Measurements from ENCODE around the gene HAGH. TPM values are rescaled to one million over a fixed set of nuclear protein-coding genes. Genes with fewer than 3 reads are reported as not detected.

Gene HAGH
- total RNA-seq, 1 experiment from 2014 or later, result 28.2 TPM

DNA sequence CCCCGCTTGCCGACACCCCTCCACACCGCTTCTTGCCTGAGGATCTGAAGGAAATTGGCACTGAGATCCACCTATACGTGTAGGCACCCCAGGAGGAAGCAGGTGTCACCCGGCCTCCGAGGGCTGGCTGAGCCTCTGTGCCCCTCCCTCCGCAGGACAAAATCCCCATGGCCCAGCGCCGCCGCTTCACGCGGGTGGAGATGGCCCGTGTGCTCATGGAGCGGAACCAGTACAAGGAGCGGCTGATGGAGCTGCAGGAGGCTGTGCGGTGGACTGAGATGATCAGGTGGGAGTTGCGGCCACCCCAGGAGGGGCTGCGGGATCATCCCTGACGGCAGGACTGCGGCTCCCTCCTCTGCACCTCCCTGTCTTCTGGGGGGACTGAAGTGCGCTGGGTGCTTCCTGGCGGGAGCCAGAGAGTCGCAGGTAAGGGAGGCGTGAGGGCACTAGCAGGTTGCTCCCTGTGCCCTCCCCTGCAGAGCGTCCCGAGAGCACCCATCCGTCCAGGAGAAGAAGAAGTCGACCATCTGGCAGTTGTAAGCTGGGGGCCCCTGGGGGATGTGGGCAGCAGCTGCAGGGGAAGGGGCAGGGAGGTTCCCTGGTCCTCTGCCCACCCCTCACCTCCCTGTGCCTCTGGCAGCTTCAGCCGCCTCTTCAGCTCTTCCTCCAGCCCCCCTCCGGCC, 64.3 kb downstream of the HAGH start:
- no peak for DNase-seq (ENCODE audit: low read depth)

DNA sequence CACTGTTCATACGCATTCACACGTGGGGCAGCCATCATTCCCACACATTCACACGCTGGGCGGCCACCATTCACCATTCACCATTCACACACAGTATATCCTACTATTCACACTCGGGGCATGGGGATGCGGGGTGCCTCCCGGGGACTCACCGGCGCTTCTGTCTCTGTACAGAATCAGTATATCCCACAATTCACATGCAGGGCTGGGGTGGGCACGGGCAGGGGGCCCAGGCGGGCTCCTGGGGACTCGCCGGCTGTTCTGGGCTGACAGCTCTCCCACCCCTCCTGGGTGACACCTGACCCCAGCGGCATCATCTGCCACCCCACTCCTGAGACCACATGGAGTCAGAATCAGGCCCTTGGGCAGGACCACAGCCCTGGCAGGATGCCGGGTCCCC, 64.9 kb downstream of the HAGH start:
- no peak for DNase-seq (ENCODE audit: low read depth)

DNA sequence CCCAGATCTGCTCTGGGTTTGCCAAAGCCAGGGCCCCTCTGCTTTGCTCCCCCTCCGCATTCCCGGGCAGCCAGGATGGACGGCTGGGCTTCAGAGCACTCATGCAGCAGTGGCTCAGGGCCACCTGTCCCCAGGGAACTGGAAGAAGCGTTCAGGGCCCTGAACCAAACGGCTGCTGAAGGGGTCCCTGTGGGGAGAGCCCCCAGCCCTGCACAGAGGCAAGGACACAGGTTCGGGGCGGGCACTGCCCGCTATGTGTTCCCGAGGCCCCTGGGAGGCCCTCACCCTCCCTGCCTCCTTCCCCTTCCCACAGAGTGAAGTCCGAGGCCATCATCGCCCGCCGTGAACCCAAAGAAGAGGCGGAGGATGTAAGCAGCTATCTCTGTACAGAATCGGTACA, 65.7 kb downstream of the HAGH start:
- DNase-seq (ENCODE audit: low read depth), result no peak

DNA sequence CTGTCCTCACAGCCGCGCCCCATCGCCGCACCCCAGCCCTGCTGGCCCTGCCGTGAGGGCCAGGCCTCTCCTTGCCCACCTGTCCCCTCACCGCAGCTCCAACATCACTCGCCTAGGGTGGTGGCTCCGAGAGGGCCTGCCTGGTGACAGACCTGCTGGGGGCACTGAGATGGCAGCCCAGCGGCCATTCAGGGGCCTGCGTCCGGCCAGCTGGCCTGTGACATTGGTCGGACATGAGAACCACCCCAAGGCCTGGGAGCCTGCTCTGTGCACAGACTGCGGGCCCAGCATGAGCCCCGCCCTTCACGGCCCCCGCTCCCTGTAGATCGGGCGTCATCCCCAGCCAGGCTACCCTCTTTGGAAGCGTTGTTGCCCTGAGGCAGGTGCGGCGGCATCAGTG, 67.1 kb downstream of the HAGH start:
- no peak for DNase-seq (ENCODE audit: low read depth)

DNA sequence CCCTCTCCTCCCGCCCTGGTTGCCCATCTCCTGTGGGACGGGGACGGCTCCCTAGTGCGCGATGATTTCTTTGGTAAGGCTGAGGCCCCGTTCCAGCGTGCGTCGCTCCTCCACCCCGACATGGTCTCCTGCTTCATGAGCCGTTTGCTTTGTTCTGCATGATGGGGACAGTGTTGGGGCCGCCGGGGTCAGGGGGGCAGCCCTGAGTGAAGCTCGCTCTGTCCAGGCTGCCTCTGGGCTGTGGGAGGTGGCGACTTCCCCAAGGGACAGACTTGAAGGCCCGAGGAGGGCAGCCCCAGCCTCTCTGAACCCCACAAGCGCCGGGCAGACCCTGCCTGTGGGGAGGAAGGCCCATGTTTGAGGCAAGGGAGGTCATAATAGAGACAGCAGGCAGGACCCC, 67.7 kb downstream of the HAGH start:
- DNase-seq (ENCODE audit: low read depth), result no peak

DNA sequence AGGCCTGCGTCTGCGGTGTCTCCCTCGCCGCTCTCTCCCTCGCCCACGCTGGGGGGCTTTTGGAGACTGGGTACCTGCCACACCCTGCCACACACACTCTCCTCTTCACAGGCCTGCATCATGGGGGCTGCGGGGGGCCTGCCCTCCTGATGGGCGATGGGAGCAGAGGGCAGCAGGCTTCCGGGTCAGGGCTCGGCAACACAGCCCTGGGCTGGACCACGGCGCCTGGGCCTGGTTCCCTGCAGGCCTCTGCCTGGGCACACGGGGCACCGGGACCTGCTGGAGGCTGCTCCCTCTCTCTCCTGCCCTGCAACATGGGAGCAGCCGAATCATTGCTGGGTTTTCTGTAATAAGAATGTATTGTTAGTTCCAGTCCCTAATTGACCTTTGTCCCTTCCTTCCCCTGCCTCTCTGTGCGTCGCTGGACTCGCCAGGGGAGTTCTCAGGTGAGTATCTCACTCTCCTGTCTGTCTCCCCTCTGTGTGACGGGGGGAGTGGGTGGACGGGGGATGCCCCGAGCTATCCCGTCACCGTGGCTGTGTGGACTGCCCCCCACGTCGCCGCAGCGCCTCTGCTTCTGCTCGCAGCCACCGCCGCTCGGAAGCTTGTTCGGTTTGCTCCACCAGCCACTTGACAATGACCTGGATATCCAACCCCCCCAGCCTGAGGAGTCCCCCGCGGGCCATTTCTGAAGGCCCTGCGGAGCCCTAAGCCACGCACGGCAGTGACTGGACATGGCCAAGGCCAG, 68.7 kb downstream of the HAGH start:
- DNase-seq (ENCODE audit: low read depth), result no peak

Other genes starting within 250 kb of the HAGH start
- gene IFT140, start 214.8 kb downstream of the HAGH start, total RNA-seq (2014; rRNA removed; shearing (Covaris generic)), result 7.8 and 9.8 TPM in 2 replicates
- 5.8 and 10.8 TPM in 2 replicates for gene CRAMP1, start 214.5 kb downstream of the HAGH start, total RNA-seq (2014; rRNA removed; shearing (Covaris generic))
- gene JPT2, start 148.5 kb downstream of the HAGH start, total RNA-seq (2014; rRNA removed; shearing (Covaris generic)), result 75.4 and 121 TPM in 2 replicates
- 8.9 and 17.5 TPM in 2 replicates for gene MAPK8IP3, start 120.6 kb downstream of the HAGH start, total RNA-seq (2014; rRNA removed; shearing (Covaris generic))
- 16.5 and 28.0 TPM in 2 replicates for gene NME3, start 55.3 kb downstream of the HAGH start, total RNA-seq (2014; rRNA removed; shearing (Covaris generic))
- 8.6 and 10.1 TPM in 2 replicates for gene EME2, start 54.0 kb downstream of the HAGH start, total RNA-seq (2014; rRNA removed; shearing (Covaris generic))
- 153 and 201 TPM in 2 replicates for gene MRPS34, start 53.7 kb downstream of the HAGH start, total RNA-seq (2014; rRNA removed; shearing (Covaris generic))
- gene SPSB3, start 44.3 kb downstream of the HAGH start, total RNA-seq (2014; rRNA removed; shearing (Covaris generic)), result 20.2 and 21.7 TPM in 2 replicates
- 75.7 and 97.2 TPM in 2 replicates for gene NUBP2, start 43.9 kb downstream of the HAGH start, total RNA-seq (2014; rRNA removed; shearing (Covaris generic))
- not detected in 2 replicates for gene IGFALS, start 33.1 kb downstream of the HAGH start, total RNA-seq (2014; rRNA removed; shearing (Covaris generic))
- gene FAHD1, start 381 bp upstream of the HAGH start, total RNA-seq (2014; rRNA removed; shearing (Covaris generic)), result 26.6 and 50.7 TPM in 2 replicates
- not detected in 2 replicates for gene MEIOB, start 45.3 kb upstream of the HAGH start, total RNA-seq (2014; rRNA removed; shearing (Covaris generic))
- gene HS3ST6, start 91.6 kb upstream of the HAGH start, total RNA-seq (2014; rRNA removed; shearing (Covaris generic)), result not detected in 2 replicates
- 36.6 and 49.1 TPM in 2 replicates for gene MSRB1, start 116.4 kb upstream of the HAGH start, total RNA-seq (2014; rRNA removed; shearing (Covaris generic))
- not detected in 2 replicates for gene RPL3L, start 127.9 kb upstream of the HAGH start, total RNA-seq (2014; rRNA removed; shearing (Covaris generic))
- 147 and 156 TPM in 2 replicates for gene NDUFB10, start 132.7 kb upstream of the HAGH start, total RNA-seq (2014; rRNA removed; shearing (Covaris generic))
- 1,645 and 2,369 TPM in 2 replicates for gene RPS2, start 138.0 kb upstream of the HAGH start, total RNA-seq (2014; rRNA removed; shearing (Covaris generic))
- gene RNF151, start 140.0 kb upstream of the HAGH start, total RNA-seq (2014; rRNA removed; shearing (Covaris generic)), result not detected in 2 replicates
- 49.5 and 49.6 TPM in 2 replicates for gene TBL3, start 145.2 kb upstream of the HAGH start, total RNA-seq (2014; rRNA removed; shearing (Covaris generic))
- not detected in 2 replicates for gene NOXO1, start 154.6 kb upstream of the HAGH start, total RNA-seq (2014; rRNA removed; shearing (Covaris generic))
- gene GFER, start 157.4 kb upstream of the HAGH start, total RNA-seq (2014; rRNA removed; shearing (Covaris generic)), result 22.7 and 29.7 TPM in 2 replicates
- gene SYNGR3, start 163.1 kb upstream of the HAGH start, total RNA-seq (2014; rRNA removed; shearing (Covaris generic)), result 0.29 TPM in 1 of 2 replicates, not detected in the other
- 19.8 and 21.6 TPM in 2 replicates for gene ZNF598, start 183.0 kb upstream of the HAGH start, total RNA-seq (2014; rRNA removed; shearing (Covaris generic))
- gene NPW, start 193.0 kb upstream of the HAGH start, total RNA-seq (2014; rRNA removed; shearing (Covaris generic)), result 0.46 and 1.5 TPM in 2 replicates
- gene NHERF2, start 200.1 kb upstream of the HAGH start, total RNA-seq (2014; rRNA removed; shearing (Covaris generic)), result 38.1 and 41.8 TPM in 2 replicates
- 29.3 and 39.4 TPM in 2 replicates for gene NTHL1, start 221.0 kb upstream of the HAGH start, total RNA-seq (2014; rRNA removed; shearing (Covaris generic))
- 31.4 and 34.1 TPM in 2 replicates for gene TSC2, start 221.2 kb upstream of the HAGH start, total RNA-seq (2014; rRNA removed; shearing (Covaris generic))

Measured in Daoy (cell line).